HG03280 (cell line): ENCODE measurements around the gene NID1.
A peak's percentile ranks its signal among the peaks of the same experiment; 100 is the strongest.

Experiments used
- ATAC-seq: cut with Tn5 transposase; IDR thresholded peaks from one replicate; pipeline ENCODE4 v1.9.1; 2021; ENCODE audit warnings: mild to moderate bottlenecking, moderate library complexity; ENCODE audit not compliant: unreplicated experiment

NID1 gene

GRCh38 chr1:236064674-236065508, at the start of gene NID1:
Gene NID1 (minus strand): TSS chr1:236065090. CDS start chr1:236065079, 11 bp downstream.
- no peak for ATAC-seq

- ATAC-seq, result no peak
Measured at GRCh38 chr1:236114076-236114747, 49.3 kb upstream of the NID1 start.

GRCh38 chr1:236113324-236114032, 48.6 kb upstream of the NID1 start:
- ATAC-seq, result no peak

- ATAC-seq, result no peak
Measured at GRCh38 chr1:236112332-236112627, 47.4 kb upstream of the NID1 start.

- no peak for ATAC-seq
Measured at GRCh38 chr1:236111527-236112331, 46.8 kb upstream of the NID1 start.

GRCh38 chr1:236110137-236110536, 45.2 kb upstream of the NID1 start:
- ATAC-seq, result no peak

GRCh38 chr1:236108027-236108648, 43.2 kb upstream of the NID1 start:
- no peak for ATAC-seq

GRCh38 chr1:236107121-236107907, 42.4 kb upstream of the NID1 start:
- no peak for ATAC-seq

GRCh38 chr1:236103646-236104218, 38.8 kb upstream of the NID1 start:
- ATAC-seq, result no peak

- no peak for ATAC-seq
Measured at GRCh38 chr1:236103059-236103458, 38.2 kb upstream of the NID1 start.

GRCh38 chr1:236102611-236103010, 37.7 kb upstream of the NID1 start:
- no peak for ATAC-seq

- no peak for ATAC-seq
Measured at GRCh38 chr1:236101233-236102200, 36.6 kb upstream of the NID1 start.

GRCh38 chr1:236100799-236101198, 35.9 kb upstream of the NID1 start:
- ATAC-seq, result no peak

- ATAC-seq, result no peak
Measured at GRCh38 chr1:236099355-236099974, 34.6 kb upstream of the NID1 start.

- no peak for ATAC-seq
Measured at GRCh38 chr1:236098267-236098666, 33.4 kb upstream of the NID1 start.

GRCh38 chr1:236096660-236097482, 32.0 kb upstream of the NID1 start:
- ATAC-seq, result peak; percentile 53
